Subcutaneous abdominal adipose tissue (tissue), 5 donors: ENCODE measurements around the gene ADAMTS12.
"Not testable (repeated sequence)": the region's sequence is repeated elsewhere in the genome, so short reads cannot be mapped to it uniquely, and the experiment has no call there.

ENCODE experiments used
- H3K27ac ChIP-seq: one replicate; pipeline ENCODE4 v1.7.0; 2013; ENCODE audit warnings: low read depth, mild to moderate bottlenecking, inconsistent platforms, low read length, moderate library complexity
- H3K27me3 ChIP-seq, 5 donors: one replicate each; pipeline ENCODE4 v1.7.0; 2013; ENCODE audit warnings: low read length in 5 of 5, inconsistent platforms in 1 of 5; ENCODE audit not compliant: control insufficient read depth in 5 of 5, insufficient read depth in 4 of 5
- H3K36me3 ChIP-seq, 5 donors: one replicate each; pipeline ENCODE4 v1.7.0; 2013; ENCODE audit warnings: low read length in 5 of 5; ENCODE audit not compliant: control insufficient read depth in 5 of 5, insufficient read depth in 5 of 5
- H3K4me1 ChIP-seq, 5 donors: one replicate each; pipeline ENCODE4 v1.7.0; 2013; ENCODE audit warnings: low read length in 5 of 5, mild to moderate bottlenecking in 3 of 5, moderate library complexity in 1 of 5; ENCODE audit not compliant: control insufficient read depth in 5 of 5, insufficient read depth in 5 of 5
- H3K4me3 ChIP-seq, 5 donors: one replicate each; pipeline ENCODE4 v1.7.0; 2013; ENCODE audit warnings: low read length in 5 of 5, low read depth in 1 of 5
- H3K9ac ChIP-seq, 5 donors: one replicate each; pipeline ENCODE4 v1.7.0; 2013; ENCODE audit warnings: low read length in 5 of 5, mild to moderate bottlenecking in 4 of 5, moderate library complexity in 3 of 5
- H3K9me3 ChIP-seq, 5 donors: one replicate each; pipeline ENCODE4 v1.7.0; 2013; ENCODE audit warnings: low read length in 5 of 5; ENCODE audit not compliant: control insufficient read depth in 5 of 5
- donor health status: healthy.
- donor health status: healthy.
- donor health status: healthy.
- donor health status: healthy.
- donor health status: healthy.

The ADAMTS12 gene

DNA sequence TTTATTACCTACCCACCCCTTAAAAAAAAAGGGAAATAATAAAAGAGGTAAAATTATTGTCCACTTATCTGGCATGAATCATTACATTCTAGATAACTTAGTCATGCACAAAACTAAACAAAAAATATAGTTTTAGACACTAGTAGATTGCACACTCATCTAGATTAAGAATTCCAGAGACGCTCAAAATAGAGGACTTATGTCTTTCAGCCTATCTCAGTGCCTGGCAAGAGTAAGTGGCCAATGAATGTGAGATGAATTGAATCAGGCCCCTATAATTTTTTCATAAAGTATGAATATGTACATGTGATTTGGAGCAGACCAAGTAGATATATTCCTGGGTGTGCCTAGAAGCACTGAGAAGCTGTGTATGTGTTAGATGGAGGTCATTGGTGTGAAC, 42.4 kb upstream of the ADAMTS12 start:
- Histone ChIP-seq H3K27ac (no peak overlapping the region), H3K27me3 (peaks cover 26 to 34% (median 28%) of the 10 kb centered on the region in 5 donors), H3K36me3 (no peaks in the 10 kb centered on the region), H3K4me3 (no peak overlapping the region), H3K4me1 (peaks cover 2 to 23% (median 16%) of the 10 kb centered on the region in 5 donors), H3K9me3 (no peaks in the 10 kb centered on the region), H3K9ac (no peak overlapping the region)

DNA sequence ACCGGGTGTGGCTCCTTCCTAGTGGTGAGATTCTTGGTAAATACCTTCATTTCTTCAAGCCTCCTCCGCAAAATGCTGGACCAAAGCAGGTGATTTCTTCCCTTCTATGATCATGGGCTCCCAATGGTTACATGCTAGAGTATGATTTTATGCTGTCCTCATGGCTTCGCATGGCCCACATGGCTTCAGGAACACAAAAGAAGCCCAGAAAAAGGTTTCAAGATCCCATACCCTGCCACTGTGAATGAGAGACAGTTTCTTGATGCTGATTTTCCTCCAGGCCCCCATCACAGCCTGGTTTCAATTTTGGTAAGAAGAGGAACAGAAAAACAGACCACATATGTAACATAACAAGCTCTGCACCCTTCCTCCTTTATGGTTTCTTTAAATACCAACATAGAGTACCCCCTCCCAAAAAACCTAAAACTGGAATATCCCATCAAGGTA, 42.0 kb upstream of the ADAMTS12 start:
- no peaks in the 10 kb centered on the region for H3K9me3 ChIP-seq
- peaks cover 22 to 31% (median 25%) of the 10 kb centered on the region in 5 donors for H3K27me3 ChIP-seq
- no peak overlapping the region for H3K27ac ChIP-seq
- H3K9ac ChIP-seq: no peak overlapping the region
- H3K4me3 ChIP-seq: no peak overlapping the region
- peaks cover 2 to 23% (median 16%) of the 10 kb centered on the region in 5 donors for H3K4me1 ChIP-seq
- no peaks in the 10 kb centered on the region for H3K36me3 ChIP-seq

DNA sequence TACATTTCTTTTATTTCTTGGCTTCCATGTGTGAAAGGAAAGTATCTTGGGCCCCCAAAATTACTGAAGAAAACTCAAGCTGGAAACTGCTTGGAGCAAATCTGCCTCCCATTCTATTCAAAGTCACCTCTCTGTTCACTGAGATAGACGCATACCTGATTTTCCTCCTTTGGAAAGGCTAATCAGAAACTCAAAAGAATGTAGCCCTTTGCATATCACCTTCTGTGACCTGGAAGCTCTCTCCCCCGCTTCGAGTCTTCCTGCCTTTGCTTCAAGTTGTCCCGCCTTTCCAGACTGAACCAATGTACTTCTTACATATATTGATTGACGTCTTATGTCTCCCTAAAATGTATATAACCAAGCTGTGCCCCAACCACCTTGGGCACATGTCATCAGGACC, 39.3 kb upstream of the ADAMTS12 start:
- Histone ChIP-seq H3K36me3 (no peaks in the 10 kb centered on the region), H3K27ac (no peak overlapping the region), H3K27me3 (peaks cover 0 to 5% (median 0%) of the 10 kb centered on the region in 5 donors), H3K4me1 (peaks cover 0 to 6% (median 5%) of the 10 kb centered on the region in 5 donors), H3K9ac (no peak overlapping the region), H3K4me3 (no peak overlapping the region), H3K9me3 (no peaks in the 10 kb centered on the region)

DNA sequence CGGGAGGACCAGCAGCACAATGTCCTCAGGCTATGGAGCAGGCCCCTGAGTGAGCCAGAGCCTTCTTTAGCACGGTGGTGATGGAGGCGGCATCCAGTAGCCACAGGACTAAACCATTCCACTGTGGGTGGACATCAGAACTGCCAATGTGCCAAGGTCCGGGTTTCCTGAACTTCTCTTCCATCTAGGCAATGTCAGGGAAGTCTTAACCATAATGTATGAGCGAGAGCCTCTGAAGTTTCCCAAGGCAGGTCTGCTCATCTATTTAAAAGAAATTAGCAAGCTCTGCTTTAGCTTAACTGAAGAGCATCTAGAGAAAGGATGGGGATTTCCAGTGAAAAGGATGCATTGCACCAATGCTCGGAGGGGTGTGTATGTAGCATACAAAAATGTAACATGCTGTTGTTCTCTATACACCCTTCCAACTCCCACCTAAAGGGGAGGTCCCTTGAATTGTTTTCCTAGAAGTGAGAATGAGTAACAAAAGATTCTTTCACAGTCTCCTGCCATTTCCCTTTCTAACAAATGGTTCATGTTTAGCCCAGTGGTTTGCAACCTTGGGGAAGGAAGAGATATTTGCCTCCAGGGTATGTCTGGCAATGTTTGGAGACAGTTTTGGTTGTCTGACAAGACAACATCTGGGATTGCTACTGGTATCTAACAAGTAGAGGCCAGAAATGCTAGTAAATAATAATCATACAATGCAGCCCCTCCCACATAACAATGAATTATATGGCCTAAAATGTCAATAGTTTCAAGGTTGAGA, 38.3 kb upstream of the ADAMTS12 start:
- H3K9me3 ChIP-seq: no peaks in the 10 kb centered on the region
- no peaks in the 10 kb centered on the region for H3K36me3 ChIP-seq
- H3K4me1 ChIP-seq: no peaks in the 10 kb centered on the region
- H3K4me3 ChIP-seq: no peak overlapping the region
- no peak overlapping the region for H3K9ac ChIP-seq
- no peak overlapping the region for H3K27ac ChIP-seq
- no peaks in the 10 kb centered on the region for H3K27me3 ChIP-seq

DNA sequence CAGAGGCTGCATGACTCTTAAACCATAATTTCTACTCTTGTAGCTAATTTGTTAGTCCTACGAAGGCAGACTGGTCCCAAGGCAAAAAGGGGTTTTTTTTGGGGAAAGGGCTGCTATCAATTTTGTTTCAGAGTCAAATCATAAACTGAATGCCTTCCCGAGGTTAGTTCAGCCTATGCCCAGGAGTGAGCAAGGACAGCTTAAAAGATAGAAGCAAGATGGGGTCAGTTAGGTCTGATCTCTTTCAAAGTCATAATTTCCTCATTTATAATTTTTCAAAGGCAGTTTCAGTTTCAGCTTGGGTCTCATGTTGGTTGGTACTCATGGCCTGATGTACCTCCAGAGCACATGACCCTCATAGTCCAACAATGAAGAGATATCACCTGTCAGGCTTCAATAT, 36.5 kb upstream of the ADAMTS12 start:
- no peaks in the 10 kb centered on the region for H3K9me3 ChIP-seq
- no peak overlapping the region for H3K4me3 ChIP-seq
- no peaks in the 10 kb centered on the region for H3K27me3 ChIP-seq
- H3K27ac ChIP-seq: no peak overlapping the region
- no peaks in the 10 kb centered on the region for H3K36me3 ChIP-seq
- H3K4me1 ChIP-seq: no peaks in the 10 kb centered on the region
- H3K9ac ChIP-seq: no peak overlapping the region

DNA sequence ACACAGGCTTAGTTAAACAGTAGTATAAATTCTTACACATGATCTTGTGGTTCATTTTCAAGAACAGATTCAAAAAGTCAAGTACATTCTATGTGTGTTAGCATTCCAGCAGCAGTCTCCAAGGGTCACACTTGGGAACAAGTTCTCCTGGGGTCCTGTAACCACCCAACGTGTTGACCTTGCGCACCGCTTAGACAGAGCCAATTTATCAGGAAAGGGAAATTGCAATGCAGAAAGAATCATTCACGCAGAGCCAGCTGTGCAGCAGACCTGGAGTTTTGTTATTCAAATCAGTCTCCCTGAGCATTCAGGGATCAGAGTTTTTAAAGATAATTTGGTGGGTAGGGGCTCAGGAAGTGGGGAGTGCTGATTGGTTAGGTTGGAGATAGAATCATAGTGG, 35.9 kb upstream of the ADAMTS12 start:
- H3K27ac ChIP-seq: no peak overlapping the region
- H3K9me3 ChIP-seq: no peaks in the 10 kb centered on the region
- H3K9ac ChIP-seq: no peak overlapping the region
- no peaks in the 10 kb centered on the region for H3K36me3 ChIP-seq
- no peaks in the 10 kb centered on the region for H3K27me3 ChIP-seq
- H3K4me3 ChIP-seq: no peak overlapping the region
- H3K4me1 ChIP-seq: no peaks in the 10 kb centered on the region

DNA sequence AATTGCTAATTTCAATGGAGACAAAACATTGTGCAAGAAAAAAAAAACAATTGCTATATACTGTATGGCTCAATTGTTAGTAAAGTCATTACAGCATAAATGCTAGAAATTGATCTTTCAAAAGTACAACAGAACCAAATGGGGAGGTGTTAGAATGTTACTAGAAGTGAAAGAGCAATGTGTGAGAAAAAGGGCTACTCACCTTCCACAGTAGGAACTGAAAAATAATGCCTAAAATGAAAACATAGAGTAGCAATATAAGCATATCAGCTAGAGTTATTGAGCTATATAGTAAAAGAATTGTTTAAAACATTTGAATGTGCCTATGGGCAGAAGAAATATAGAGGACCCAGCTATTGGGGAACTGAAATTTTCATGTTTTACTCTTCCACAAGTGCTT, 33.5 kb upstream of the ADAMTS12 start:
- no peaks in the 10 kb centered on the region for H3K27me3 ChIP-seq
- no peak overlapping the region for H3K27ac ChIP-seq
- H3K9me3 ChIP-seq: no peaks in the 10 kb centered on the region
- no peak overlapping the region for H3K9ac ChIP-seq
- peaks cover 0 to 1% (median 0%) of the 10 kb centered on the region in 5 donors for H3K4me1 ChIP-seq
- H3K4me3 ChIP-seq: no peak overlapping the region
- H3K36me3 ChIP-seq: no peaks in the 10 kb centered on the region

DNA sequence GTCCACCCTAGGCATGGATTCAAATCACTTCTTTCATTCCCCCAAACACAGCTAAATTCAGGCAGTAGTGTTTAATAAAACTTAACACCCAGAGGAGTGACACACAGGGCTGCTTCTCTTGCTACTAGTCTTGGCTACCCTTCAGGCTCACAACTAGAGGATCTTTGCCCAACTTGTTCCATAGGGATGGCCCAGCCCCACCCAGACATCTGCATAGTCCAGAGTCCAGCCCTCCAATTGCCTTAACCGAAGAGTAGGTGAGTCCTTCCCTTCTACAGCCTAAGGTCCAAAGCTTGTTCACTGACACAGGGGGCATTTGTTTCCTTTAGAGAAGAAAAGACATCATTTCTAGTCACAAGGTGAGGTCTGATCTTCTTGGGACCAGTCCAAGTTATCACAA, 29.2 kb upstream of the ADAMTS12 start:
- Histone ChIP-seq H3K27me3 (no peaks in the 10 kb centered on the region), H3K9ac (no peak overlapping the region), H3K4me1 (peaks cover 0 to 7% (median 0%) of the 10 kb centered on the region in 5 donors), H3K9me3 (peaks cover 0 to 3% (median 0%) of the 10 kb centered on the region in 5 donors), H3K4me3 (no peak overlapping the region), H3K27ac (no peak overlapping the region), H3K36me3 (no peaks in the 10 kb centered on the region)

DNA sequence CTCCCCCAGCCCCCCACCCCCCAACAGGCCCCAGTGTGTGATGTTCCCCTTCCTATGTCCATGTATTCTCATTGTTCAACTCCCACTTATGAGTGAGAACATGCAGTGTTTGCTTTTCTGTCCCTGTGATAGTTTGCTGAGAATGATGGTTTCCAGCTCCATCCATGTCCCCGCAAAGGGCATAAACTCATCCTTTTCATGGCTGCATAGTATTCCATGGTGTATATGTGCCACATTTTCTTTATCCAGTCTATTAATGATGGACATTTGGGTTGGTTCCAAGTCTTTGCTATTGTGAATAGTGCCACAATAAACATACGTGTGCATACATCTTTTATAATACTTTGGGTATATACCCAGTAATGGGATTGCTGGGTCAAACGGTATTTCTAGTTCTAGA, 23.1 kb upstream of the ADAMTS12 start:
- not testable (repeated sequence) for H3K9me3 ChIP-seq, H3K27ac ChIP-seq, H3K4me3 ChIP-seq, H3K4me1 ChIP-seq, H3K9ac ChIP-seq, H3K27me3 ChIP-seq, H3K36me3 ChIP-seq

DNA sequence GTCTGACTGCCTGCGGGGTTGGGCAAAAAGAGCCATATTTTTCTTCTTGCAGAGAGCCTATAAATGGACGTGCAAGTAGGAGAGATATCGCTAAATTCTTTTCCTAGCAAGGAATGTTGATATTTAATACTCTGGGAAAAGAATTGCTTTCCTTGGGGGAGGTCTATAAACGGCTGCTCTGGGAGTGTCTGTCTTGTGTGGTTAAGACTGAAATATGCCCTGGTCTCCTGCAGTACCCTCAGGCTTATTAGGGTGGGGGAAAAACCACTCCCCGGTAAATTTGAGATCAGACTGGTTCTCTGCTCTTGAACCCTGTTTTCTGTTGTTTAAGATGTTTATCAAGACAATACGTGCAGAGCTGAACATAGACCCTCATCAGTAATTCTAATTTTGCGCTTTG, 14.5 kb upstream of the ADAMTS12 start:
- not testable (repeated sequence) for H3K27ac ChIP-seq, H3K36me3 ChIP-seq, H3K27me3 ChIP-seq, H3K4me1 ChIP-seq, H3K4me3 ChIP-seq, H3K9ac ChIP-seq
- peaks cover 4 to 28% (median 13%) of the 10 kb centered on the region in 5 donors for H3K9me3 ChIP-seq
